ENCODE results near the gene HSD17B14. TPM values are rescaled to one million over a fixed set of nuclear protein-coding genes. Genes with fewer than 3 reads are reported as not detected.

Gene HSD17B14
- total and polyA plus RNA-seq, 9 of the 15 experiments (the other 6 are each of a cell fraction or from before 2014, with no cell fraction given), result 0.16 TPM; not detected in 8

DNA sequence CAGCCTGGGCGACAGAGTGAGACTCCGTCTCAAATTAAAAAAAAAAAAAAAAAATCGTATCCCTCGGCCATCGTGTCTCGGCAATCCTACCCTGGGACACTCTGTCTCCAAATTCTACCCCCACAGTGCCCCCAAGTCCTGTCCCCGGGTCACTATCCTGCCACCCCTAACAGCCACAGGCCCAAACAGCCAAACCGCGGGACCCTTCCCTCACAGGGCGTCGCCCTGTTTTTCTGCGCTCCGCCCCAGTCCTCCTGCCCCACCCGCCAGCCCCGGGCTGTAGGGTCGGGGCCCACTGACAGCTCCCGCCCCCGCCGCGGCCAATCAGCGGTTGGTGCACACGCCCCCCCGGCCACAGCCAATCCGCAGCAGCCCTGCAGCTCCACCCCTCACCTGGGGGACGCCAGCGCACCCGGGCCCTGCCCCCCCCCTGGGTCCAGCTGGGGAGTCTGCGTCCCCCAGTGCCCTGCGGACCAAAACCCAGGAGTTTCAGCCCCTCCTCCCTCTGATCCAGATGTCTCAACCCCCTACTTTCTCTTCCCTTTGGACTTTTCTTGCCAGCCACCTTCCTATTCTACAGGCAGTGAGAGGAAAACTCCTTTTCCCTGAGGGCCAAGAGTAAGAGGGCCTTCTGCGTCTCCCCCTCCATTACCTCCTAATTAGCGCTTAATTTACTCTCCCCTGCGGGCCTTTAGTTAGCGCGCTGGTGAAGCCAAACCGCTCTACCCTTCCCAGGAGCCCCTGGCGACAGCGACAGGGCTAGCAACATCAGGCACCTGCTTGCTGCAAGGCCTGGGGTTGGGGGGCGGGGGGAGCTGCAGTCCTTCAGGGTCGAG, 24.0 kb downstream of the HSD17B14 start (continued):
- TF ChIP-seq, protein P1, sequence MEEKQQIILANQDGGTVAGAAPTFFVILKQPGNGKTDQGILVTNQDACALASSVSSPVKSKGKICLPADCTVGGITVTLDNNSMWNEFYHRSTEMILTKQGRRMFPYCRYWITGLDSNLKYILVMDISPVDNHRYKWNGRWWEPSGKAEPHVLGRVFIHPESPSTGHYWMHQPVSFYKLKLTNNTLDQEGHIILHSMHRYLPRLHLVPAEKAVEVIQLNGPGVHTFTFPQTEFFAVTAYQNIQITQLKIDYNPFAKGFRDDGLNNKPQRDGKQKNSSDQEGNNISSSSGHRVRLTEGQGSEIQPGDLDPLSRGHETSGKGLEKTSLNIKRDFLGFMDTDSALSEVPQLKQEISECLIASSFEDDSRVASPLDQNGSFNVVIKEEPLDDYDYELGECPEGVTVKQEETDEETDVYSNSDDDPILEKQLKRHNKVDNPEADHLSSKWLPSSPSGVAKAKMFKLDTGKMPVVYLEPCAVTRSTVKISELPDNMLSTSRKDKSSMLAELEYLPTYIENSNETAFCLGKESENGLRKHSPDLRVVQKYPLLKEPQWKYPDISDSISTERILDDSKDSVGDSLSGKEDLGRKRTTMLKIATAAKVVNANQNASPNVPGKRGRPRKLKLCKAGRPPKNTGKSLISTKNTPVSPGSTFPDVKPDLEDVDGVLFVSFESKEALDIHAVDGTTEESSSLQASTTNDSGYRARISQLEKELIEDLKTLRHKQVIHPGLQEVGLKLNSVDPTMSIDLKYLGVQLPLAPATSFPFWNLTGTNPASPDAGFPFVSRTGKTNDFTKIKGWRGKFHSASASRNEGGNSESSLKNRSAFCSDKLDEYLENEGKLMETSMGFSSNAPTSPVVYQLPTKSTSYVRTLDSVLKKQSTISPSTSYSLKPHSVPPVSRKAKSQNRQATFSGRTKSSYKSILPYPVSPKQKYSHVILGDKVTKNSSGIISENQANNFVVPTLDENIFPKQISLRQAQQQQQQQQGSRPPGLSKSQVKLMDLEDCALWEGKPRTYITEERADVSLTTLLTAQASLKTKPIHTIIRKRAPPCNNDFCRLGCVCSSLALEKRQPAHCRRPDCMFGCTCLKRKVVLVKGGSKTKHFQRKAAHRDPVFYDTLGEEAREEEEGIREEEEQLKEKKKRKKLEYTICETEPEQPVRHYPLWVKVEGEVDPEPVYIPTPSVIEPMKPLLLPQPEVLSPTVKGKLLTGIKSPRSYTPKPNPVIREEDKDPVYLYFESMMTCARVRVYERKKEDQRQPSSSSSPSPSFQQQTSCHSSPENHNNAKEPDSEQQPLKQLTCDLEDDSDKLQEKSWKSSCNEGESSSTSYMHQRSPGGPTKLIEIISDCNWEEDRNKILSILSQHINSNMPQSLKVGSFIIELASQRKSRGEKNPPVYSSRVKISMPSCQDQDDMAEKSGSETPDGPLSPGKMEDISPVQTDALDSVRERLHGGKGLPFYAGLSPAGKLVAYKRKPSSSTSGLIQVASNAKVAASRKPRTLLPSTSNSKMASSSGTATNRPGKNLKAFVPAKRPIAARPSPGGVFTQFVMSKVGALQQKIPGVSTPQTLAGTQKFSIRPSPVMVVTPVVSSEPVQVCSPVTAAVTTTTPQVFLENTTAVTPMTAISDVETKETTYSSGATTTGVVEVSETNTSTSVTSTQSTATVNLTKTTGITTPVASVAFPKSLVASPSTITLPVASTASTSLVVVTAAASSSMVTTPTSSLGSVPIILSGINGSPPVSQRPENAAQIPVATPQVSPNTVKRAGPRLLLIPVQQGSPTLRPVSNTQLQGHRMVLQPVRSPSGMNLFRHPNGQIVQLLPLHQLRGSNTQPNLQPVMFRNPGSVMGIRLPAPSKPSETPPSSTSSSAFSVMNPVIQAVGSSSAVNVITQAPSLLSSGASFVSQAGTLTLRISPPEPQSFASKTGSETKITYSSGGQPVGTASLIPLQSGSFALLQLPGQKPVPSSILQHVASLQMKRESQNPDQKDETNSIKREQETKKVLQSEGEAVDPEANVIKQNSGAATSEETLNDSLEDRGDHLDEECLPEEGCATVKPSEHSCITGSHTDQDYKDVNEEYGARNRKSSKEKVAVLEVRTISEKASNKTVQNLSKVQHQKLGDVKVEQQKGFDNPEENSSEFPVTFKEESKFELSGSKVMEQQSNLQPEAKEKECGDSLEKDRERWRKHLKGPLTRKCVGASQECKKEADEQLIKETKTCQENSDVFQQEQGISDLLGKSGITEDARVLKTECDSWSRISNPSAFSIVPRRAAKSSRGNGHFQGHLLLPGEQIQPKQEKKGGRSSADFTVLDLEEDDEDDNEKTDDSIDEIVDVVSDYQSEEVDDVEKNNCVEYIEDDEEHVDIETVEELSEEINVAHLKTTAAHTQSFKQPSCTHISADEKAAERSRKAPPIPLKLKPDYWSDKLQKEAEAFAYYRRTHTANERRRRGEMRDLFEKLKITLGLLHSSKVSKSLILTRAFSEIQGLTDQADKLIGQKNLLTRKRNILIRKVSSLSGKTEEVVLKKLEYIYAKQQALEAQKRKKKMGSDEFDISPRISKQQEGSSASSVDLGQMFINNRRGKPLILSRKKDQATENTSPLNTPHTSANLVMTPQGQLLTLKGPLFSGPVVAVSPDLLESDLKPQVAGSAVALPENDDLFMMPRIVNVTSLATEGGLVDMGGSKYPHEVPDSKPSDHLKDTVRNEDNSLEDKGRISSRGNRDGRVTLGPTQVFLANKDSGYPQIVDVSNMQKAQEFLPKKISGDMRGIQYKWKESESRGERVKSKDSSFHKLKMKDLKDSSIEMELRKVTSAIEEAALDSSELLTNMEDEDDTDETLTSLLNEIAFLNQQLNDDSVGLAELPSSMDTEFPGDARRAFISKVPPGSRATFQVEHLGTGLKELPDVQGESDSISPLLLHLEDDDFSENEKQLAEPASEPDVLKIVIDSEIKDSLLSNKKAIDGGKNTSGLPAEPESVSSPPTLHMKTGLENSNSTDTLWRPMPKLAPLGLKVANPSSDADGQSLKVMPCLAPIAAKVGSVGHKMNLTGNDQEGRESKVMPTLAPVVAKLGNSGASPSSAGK (IDR thresholded peaks at IDR 0.05), result 0 out of 2 replicates have a peak, but pooled peaks have one; percentile 38
- peak; percentile 71; the same call in 1 of the 2 replicates for TF ChIP-seq NKRF (IDR thresholded peaks at IDR 0.05; ENCODE audit: borderline replicate concordance)
- TF ChIP-seq TARDBP (IDR thresholded peaks at IDR 0.05), result no peak
- TF ChIP-seq PHF8 (IDR thresholded peaks at IDR 0.05; ENCODE audit: borderline replicate concordance, low read length), result peak; percentile 60; the same call in 1 of the 2 replicates
- 0 out of 2 replicates have a peak, but pooled peaks have one; percentile 28 for TF ChIP-seq GATAD2A (IDR thresholded peaks at IDR 0.05)
- TF ChIP-seq, protein P2, sequence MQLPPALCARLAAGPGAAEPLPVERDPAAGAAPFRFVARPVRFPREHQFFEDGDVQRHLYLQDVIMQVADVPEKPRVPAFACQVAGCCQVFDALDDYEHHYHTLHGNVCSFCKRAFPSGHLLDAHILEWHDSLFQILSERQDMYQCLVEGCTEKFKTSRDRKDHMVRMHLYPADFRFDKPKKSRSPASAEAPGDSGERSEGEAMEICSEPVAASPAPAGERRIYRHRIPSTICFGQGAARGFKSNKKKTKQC (CRISPR knock-in tag; IDR thresholded peaks at IDR 0.05), result 0 out of 2 replicates have a peak, but pooled peaks have one; percentile 52
- no peak for TF ChIP-seq SRSF9 (IDR thresholded peaks at IDR 0.05; ENCODE audit: borderline replicate concordance, low read depth, low read length)

Data from K562 (cell line).